K562 (cell line): ENCODE measurements around the gene ATP6V0A1. TPM values are rescaled to one million over a fixed set of nuclear protein-coding genes. Genes with fewer than 3 reads are reported as not detected.

Experiments
- CCNT2 ChIP-seq: IDR thresholded peaks from 2 replicates; pipeline ENCODE4 v1.6.1; 2011; ENCODE audit warnings: borderline replicate concordance, low read depth, mild to moderate bottlenecking, moderate library complexity, mixed read lengths, low read length; ENCODE audit not compliant: insufficient read length; ENCODE audit errors: extremely low read depth
- ELF1 ChIP-seq: fragments of 200-800 bp; sonication (Bioruptor generic); IDR thresholded peaks from 2 replicates; pipeline ENCODE4 v1.6.1; 2016; ENCODE audit warnings: missing genetic modification characterization, missing compliant biosample characterization
- HIVEP1 ChIP-seq: fragments of 250-450 bp; sonication (Bioruptor Pico); IDR thresholded peaks from 2 replicates; pipeline ENCODE4 v1.4.0; 2020; ENCODE audit warnings: mild to moderate bottlenecking
- LEF1 ChIP-seq: fragments of 450-650 bp; IDR thresholded peaks from 2 replicates; pipeline ENCODE4 v1.6.1; 2016; ENCODE audit warnings: mild to moderate bottlenecking
- MTA3 ChIP-seq: fragments of 450-650 bp; formaldehyde crosslinking; IDR thresholded peaks from 2 replicates; pipeline ENCODE4 v1.6.1; 2017; ENCODE audit warnings: mild to moderate bottlenecking, borderline replicate concordance
- NFE2 ChIP-seq: IDR thresholded peaks from 2 replicates; pipeline ENCODE4 v1.6.1; 2014; ENCODE audit warnings: antibody characterized with exemption, low read depth
- NUFIP1 ChIP-seq: fragments of 450-650 bp; IDR thresholded peaks from 2 replicates; pipeline ENCODE4 v1.6.1; 2018; ENCODE audit not compliant: partially characterized antibody
- ZBTB7A ChIP-seq: IDR thresholded peaks from 2 replicates; pipeline ENCODE4 v1.6.1; 2011; ENCODE audit warnings: low read depth, mild to moderate bottlenecking, low read length, moderate library complexity, borderline replicate concordance; ENCODE audit not compliant: control insufficient read depth
- ZNF324 ChIP-seq: fragments of 250-450 bp; sonication (Bioruptor Pico); IDR thresholded peaks from 2 replicates; pipeline ENCODE4 v1.4.0; 2020; ENCODE audit warnings: mild to moderate bottlenecking
- ZNF445 ChIP-seq: fragments of 250-450 bp; sonication (Bioruptor Pico); IDR thresholded peaks from 2 replicates; pipeline ENCODE4 v1.4.0; 2020; ENCODE audit warnings: low read depth, mild to moderate bottlenecking, moderate library complexity
- polyA plus RNA-seq, 8 experiments: library from polyadenylated mRNA; depleted of rRNA in 4 of 8; stranded (reverse) in 5 of 8; unstranded in 3 of 8; fragments of >200 nt; fragmentation: Nextera tagmentation in 2 of 8; fragmentation: Illumina TruSeq in 1 of 8; extraction: Ambion mirVana in 2 of 8; extraction: Trizol in 1 of 8; gene quantifications; 2 replicates each; pipeline versions ENCODE4 v1.2.1 to v1.2.3, GENCODE V29; 2011 to 2014; ENCODE audit warnings: inconsistent platforms in 1 of 8, missing spikeins in 1 of 8
- total RNA-seq, 7 experiments: library from RNA; depleted of rRNA in 6 of 7; stranded (reverse); fragments of >200 nt in 6 of 7; fragmentation: Illumina TruSeq in 2 of 7; extraction: Trizol in 2 of 7; gene quantifications; 2 replicates each; pipeline versions ENCODE4 v1.2.1 to v1.2.3, GENCODE V29; 2011 to 2021; ENCODE audit warnings: low replicate concordance in 1 of 7
- TF ChIP-seq, protein P1 (sequence below), 3 experiments: IDR thresholded peaks in 2 of 3; conservative IDR thresholded peaks in 1 of 3; 2 replicates each; pipeline ENCODE4 v1.5.1; 2011 to 2012; ENCODE audit warnings: low read length in 3 of 3, mild to moderate bottlenecking in 3 of 3, control low read depth in 2 of 3, improper control_type of control experiment in 1 of 3, inconsistent platforms in 1 of 3, low read depth in 1 of 3, mixed read lengths in 1 of 3, moderate library complexity in 1 of 3; ENCODE audit not compliant: insufficient read depth in 2 of 3
- TF ChIP-seq, protein P2 (sequence below): fragments of 450-650 bp; IDR thresholded peaks from 2 replicates; pipeline ENCODE4 v1.6.1; 2016
- TF ChIP-seq, protein P3 (sequence below): fragments of 250-450 bp; sonication (Bioruptor Pico); IDR thresholded peaks from 2 replicates; pipeline ENCODE4 v1.5.1; 2021; ENCODE audit warnings: mild to moderate bottlenecking
- TF ChIP-seq, protein P4 (sequence below), 2 experiments: fragments of 150-350 bp in 1 of 2; IDR thresholded peaks; 2 replicates each; pipeline ENCODE4 v1.6.1; 2012 to 2016; ENCODE audit warnings: low read depth in 2 of 2, low read length in 2 of 2, mild to moderate bottlenecking in 1 of 2, moderate library complexity in 1 of 2
- TF ChIP-seq, protein P5 (sequence below): fragments of 250-450 bp; sonication (Bioruptor Pico); IDR thresholded peaks from 2 replicates; pipeline ENCODE4 v1.4.0; 2020; ENCODE audit warnings: mild to moderate bottlenecking, moderate library complexity

The ATP6V0A1 gene
- total and polyA plus RNA-seq, 9 of the 15 experiments (the other 6 are each of a cell fraction or from before 2014, with no cell fraction given): 11.8 to 158 (median 75.5) TPM

DNA sequence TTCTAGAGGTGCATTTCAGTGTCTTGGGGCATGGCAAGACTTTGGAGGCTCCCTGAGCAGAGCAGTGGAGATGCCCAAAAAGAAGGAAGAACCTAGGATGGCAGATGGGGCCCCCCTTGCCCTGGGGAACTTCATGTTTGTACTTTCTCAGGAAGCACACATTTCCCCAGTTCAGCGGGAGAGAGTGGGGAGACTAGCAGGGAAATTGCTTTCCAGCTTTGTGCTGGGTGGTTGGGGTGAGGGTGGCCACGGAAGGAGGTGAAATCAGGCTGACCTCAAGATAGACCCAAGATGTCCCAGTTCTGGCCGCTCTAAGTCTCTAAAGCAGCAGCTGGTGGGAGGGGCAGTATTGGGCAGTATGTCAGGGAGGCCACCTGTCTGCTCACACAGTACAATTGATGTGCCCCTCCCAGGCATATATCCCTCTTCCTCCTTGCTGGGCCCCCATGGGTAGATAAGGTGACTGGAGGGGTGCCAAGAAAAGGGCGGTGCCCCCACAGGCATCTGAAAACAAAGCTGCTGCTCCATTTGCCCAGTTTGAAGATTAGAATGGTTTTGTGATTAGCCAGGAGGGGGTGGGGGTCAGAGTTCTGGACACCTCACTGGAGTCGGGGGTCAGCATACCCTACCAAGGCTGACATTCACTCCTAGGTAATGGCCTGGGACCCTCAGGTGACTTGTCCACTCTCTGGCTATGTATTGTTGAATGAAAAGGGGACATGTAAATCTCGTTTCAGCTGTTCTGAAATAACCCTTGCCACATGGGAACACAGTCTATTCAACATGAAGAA is 60.3 kb downstream of the ATP6V0A1 start (continued):
- TF ChIP-seq, protein P1, sequence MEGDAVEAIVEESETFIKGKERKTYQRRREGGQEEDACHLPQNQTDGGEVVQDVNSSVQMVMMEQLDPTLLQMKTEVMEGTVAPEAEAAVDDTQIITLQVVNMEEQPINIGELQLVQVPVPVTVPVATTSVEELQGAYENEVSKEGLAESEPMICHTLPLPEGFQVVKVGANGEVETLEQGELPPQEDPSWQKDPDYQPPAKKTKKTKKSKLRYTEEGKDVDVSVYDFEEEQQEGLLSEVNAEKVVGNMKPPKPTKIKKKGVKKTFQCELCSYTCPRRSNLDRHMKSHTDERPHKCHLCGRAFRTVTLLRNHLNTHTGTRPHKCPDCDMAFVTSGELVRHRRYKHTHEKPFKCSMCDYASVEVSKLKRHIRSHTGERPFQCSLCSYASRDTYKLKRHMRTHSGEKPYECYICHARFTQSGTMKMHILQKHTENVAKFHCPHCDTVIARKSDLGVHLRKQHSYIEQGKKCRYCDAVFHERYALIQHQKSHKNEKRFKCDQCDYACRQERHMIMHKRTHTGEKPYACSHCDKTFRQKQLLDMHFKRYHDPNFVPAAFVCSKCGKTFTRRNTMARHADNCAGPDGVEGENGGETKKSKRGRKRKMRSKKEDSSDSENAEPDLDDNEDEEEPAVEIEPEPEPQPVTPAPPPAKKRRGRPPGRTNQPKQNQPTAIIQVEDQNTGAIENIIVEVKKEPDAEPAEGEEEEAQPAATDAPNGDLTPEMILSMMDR (IDR thresholded peaks at IDR 0.05 in 2 of 3, conservative IDR thresholded peaks at IDR 0.05 in 1 of 3; ENCODE audit: insufficient read depth in 2 of 3, low read depth in 1 of 3, low read length in 3 of 3): no peak
- peak; percentile 79 for TF ChIP-seq MTA3
- peak; percentile 38; the same call in 1 of the 2 replicates for TF ChIP-seq ZBTB7A
- no peak for TF ChIP-seq ZNF324
- TF ChIP-seq, protein P2, sequence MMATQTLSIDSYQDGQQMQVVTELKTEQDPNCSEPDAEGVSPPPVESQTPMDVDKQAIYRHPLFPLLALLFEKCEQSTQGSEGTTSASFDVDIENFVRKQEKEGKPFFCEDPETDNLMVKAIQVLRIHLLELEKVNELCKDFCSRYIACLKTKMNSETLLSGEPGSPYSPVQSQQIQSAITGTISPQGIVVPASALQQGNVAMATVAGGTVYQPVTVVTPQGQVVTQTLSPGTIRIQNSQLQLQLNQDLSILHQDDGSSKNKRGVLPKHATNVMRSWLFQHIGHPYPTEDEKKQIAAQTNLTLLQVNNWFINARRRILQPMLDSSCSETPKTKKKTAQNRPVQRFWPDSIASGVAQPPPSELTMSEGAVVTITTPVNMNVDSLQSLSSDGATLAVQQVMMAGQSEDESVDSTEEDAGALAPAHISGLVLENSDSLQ: peak; percentile 62
- TF ChIP-seq, protein P3, sequence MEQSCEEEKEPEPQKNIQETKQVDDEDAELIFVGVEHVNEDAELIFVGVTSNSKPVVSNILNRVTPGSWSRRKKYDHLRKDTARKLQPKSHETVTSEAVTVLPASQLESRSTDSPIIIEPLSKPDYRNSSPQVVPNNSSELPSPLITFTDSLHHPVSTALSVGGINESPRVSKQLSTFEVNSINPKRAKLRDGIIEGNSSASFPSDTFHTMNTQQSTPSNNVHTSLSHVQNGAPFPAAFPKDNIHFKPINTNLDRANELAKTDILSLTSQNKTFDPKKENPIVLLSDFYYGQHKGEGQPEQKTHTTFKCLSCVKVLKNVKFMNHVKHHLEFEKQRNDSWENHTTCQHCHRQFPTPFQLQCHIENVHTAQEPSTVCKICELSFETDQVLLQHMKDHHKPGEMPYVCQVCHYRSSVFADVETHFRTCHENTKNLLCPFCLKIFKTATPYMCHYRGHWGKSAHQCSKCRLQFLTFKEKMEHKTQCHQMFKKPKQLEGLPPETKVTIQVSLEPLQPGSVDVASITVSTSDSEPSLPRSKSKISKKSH (CRISPR knock-in tag): no peak
- no peak for TF ChIP-seq NUFIP1
- peak; percentile 80 for TF ChIP-seq CCNT2
- peak; percentile 64 for TF ChIP-seq LEF1
- TF ChIP-seq NFE2: no peak; the same call in 1 of the 2 replicates
- no peak for TF ChIP-seq ELF1
- TF ChIP-seq HIVEP1: no peak
- TF ChIP-seq ZNF445: no peak
- TF ChIP-seq, protein P4, sequence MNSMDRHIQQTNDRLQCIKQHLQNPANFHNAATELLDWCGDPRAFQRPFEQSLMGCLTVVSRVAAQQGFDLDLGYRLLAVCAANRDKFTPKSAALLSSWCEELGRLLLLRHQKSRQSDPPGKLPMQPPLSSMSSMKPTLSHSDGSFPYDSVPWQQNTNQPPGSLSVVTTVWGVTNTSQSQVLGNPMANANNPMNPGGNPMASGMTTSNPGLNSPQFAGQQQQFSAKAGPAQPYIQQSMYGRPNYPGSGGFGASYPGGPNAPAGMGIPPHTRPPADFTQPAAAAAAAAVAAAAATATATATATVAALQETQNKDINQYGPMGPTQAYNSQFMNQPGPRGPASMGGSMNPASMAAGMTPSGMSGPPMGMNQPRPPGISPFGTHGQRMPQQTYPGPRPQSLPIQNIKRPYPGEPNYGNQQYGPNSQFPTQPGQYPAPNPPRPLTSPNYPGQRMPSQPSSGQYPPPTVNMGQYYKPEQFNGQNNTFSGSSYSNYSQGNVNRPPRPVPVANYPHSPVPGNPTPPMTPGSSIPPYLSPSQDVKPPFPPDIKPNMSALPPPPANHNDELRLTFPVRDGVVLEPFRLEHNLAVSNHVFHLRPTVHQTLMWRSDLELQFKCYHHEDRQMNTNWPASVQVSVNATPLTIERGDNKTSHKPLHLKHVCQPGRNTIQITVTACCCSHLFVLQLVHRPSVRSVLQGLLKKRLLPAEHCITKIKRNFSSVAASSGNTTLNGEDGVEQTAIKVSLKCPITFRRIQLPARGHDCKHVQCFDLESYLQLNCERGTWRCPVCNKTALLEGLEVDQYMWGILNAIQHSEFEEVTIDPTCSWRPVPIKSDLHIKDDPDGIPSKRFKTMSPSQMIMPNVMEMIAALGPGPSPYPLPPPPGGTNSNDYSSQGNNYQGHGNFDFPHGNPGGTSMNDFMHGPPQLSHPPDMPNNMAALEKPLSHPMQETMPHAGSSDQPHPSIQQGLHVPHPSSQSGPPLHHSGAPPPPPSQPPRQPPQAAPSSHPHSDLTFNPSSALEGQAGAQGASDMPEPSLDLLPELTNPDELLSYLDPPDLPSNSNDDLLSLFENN (IDR thresholded peaks at IDR 0.05; ENCODE audit: low read depth in 2 of 2, low read length in 2 of 2): no peak
- TF ChIP-seq, protein P5, sequence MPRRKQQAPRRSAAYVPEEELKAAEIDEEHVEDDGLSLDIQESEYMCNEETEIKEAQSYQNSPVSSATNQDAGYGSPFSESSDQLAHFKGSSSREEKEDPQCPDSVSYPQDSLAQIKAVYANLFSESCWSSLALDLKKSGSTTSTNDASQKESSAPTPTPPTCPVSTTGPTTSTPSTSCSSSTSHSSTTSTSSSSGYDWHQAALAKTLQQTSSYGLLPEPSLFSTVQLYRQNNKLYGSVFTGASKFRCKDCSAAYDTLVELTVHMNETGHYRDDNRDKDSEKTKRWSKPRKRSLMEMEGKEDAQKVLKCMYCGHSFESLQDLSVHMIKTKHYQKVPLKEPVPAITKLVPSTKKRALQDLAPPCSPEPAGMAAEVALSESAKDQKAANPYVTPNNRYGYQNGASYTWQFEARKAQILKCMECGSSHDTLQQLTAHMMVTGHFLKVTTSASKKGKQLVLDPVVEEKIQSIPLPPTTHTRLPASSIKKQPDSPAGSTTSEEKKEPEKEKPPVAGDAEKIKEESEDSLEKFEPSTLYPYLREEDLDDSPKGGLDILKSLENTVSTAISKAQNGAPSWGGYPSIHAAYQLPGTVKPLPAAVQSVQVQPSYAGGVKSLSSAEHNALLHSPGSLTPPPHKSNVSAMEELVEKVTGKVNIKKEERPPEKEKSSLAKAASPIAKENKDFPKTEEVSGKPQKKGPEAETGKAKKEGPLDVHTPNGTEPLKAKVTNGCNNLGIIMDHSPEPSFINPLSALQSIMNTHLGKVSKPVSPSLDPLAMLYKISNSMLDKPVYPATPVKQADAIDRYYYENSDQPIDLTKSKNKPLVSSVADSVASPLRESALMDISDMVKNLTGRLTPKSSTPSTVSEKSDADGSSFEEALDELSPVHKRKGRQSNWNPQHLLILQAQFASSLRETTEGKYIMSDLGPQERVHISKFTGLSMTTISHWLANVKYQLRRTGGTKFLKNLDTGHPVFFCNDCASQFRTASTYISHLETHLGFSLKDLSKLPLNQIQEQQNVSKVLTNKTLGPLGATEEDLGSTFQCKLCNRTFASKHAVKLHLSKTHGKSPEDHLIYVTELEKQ: no peak
